G401.6 (cell line): ENCODE measurements around the gene LGALS3BP.

ENCODE experiments used
- FAIRE-seq: peaks from 2 replicates; lab custom pipeline; 2012; peaks lifted over from hg19 to GRCh38; lab: Jason Lieb, UNC

Gene LGALS3BP

DNA sequence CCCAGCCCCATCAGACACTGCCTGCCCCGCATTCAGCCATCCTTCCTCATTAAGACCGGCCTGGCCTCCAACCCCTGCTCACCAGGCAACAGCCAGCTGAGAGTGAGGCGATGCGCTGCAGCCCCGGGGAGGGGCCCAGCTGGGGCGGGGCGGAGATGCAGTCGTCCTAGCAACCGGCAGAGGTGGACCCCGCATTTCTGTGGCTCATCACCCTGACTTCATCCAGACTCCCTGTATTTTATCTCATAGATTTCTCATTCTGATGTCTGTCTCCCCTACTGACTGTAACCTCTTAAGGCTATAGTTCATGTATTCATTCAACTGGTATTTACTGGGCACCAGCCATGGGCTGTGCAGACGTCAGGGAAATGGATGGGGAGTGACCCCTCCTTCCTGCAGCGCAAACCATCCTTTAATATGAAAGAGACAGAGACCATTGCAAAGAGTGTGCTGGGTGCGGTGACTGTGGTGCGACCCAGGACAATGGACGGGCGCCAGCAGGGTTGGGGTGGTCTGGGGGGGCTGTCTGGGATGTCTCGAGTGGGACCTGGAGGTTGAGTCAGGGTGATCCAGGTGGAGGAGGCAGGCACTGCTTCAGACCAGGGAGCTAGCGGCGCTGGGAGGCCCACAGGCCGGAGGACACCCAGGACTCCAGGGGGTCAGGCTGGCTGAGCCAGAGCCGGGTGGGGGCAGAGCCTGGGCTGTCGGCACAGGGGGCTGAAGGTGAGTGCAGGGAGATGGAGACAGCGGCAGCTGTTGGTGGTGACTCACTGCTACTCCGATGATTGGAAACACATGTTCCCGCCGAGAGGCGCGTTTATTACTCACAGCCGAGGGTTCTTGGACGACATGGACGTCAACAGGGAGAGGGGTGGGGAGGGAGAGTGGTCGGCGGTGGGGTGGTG, 44.1 kb downstream of the LGALS3BP start:
- FAIRE-seq: no peak

DNA sequence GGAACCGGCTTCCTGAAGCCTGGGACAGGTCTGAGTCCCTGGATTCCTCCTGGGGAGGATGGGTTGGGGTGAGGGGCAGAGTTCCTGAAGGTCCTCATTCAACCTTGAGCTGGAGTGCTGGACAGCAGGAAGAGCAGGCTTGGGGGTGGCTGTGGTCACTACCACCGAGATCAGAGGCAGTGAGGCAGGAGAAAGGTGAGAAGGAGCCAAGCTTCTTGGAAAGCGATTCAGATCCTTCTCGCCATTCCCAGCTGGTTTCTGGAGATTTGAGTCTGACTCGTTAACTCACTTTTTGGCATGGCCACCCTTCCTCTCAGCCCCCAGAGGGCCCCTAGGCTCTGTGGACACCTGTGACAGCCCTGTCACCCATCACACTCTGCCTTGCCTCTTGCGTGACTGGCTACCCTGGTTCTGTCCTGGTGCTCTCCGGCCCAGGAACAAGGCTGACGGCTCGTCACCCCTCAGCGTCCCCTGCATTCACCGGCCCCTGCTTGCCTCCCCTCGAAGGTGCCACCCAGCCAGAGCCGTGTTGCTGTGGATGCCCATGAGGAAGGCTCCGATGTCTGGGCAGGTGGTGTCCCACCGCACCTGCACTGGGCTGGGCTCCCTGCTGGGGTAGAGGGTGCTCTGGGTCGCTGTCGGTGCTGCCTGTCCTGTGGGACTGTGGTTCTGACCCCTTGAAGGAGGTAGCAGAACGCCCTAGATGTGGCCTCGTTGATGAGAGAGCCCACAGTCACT, 44.9 kb downstream of the LGALS3BP start:
- no peak for FAIRE-seq

DNA sequence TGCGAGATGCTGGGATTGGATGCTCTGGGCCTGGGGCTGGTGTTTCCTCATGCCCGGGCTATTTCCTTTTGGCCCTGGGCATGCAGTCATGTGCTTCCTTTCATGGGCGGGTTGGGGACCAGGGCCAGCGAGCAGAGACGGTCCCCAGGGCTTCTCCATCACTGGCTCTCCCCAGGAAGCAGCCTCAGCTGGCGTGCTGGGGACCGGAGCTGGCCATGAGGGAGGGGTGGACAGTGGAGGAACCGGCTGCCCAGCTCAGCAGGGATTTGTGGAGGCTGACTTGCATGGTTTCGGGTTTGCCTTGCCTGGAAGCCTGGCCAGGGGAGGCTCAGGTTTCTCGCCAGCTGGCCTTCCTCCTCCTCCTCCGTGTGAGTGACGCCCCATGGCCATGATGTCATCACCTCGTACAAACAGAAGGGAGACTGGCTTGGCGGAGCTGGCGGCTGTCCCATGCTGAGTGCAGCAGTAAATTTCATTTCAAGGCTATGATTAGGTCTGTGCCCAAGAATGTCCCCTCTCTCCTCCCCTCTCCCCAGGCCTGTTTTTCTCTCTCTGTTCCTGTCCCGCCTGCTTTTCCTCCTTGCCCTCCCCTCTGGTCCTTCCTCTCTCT, 45.7 kb downstream of the LGALS3BP start:
- peak; percentile 95 for FAIRE-seq

GRCh38 chr17:78933025-78933958, 46.4 kb downstream of the LGALS3BP start:
- peak; percentile 90 for FAIRE-seq

GRCh38 chr17:78929908-78930775, 49.6 kb downstream of the LGALS3BP start:
- no peak for FAIRE-seq

DNA sequence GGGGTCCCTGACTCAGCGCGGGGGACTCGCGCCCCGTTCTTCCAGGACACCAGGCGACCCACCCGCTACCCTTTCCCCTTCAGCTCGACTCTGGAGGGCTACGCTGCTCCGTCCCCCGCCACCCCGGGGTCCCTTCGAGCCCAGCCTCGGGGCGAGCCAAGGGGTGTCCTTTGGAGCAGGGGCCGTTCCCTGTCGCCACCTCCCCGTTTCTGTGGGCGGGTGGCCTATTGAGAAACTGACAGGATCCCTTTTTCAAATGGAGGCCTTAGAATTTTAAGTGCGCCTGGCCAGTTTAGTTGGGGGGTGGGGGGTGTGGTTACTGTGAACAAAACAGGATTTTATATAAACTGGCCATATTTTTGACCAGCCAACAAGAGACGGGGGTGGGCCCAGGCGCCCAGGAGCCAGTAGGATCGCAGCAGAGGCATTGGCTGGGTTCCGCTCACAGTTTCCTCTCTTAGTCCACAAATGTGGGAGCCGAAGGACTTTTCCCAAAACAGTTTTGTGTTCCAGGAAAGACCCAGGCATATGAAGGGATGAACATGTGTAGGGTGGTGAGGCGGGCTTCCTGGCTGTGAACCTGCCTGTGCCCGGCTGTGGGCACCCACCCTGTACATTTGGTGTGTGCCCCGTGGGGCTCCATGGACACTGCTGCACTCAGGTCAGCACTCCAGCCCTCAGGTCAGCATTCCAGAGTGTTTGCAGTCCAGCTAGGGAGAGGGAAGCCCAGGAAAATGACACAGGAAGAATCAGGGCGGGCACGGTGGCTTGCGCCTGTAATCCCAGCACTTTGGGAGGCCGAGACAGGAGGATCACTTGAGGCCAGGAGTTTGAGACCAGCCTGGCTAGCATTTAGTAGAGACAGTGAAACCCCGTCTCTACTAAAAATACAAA, 53.8 kb downstream of the LGALS3BP start:
- FAIRE-seq: peak; percentile 97

- no peak for FAIRE-seq
Measured at GRCh38 chr17:78925234-78925633, 54.5 kb downstream of the LGALS3BP start, which contains the start of gene TIMP2. TIMP2 (minus strand) TSS chr17:78925387; CDS start chr17:78925088, 299 bp downstream.

DNA sequence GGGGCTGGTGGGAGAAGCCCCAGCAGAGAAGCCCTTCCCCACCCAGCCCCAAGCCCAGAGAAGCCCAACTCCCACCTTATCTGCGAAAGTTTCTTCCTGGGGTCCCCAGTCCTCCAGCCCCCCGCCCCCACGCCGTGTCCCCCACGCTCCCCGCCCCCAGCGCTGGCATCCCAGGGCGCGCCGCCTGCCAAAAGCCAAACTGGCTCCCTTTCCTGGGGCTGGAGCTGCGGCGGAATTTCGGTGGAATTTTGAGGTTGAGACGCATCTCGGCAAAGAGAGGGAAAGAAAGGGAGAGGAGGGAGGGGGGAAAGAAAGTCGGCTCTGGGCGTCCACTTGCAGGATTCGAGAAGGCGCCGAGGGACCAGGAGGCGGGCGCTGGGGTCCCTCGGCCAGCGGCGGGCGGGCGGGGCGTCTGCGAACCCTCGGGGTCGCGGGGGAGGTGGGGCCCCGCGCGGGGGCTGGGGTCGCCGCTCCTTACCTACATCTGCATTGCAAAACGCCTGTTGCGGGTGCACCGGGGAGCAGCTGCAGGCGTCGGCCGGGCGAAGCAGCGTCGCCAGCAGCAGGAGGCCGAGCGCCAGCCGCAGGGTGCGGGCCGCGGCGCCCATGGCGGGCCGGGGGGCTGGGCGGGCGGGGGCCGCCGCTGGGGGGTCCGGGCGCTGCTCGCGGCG, 55.1 kb downstream of the LGALS3BP start:
- FAIRE-seq: no peak

DNA sequence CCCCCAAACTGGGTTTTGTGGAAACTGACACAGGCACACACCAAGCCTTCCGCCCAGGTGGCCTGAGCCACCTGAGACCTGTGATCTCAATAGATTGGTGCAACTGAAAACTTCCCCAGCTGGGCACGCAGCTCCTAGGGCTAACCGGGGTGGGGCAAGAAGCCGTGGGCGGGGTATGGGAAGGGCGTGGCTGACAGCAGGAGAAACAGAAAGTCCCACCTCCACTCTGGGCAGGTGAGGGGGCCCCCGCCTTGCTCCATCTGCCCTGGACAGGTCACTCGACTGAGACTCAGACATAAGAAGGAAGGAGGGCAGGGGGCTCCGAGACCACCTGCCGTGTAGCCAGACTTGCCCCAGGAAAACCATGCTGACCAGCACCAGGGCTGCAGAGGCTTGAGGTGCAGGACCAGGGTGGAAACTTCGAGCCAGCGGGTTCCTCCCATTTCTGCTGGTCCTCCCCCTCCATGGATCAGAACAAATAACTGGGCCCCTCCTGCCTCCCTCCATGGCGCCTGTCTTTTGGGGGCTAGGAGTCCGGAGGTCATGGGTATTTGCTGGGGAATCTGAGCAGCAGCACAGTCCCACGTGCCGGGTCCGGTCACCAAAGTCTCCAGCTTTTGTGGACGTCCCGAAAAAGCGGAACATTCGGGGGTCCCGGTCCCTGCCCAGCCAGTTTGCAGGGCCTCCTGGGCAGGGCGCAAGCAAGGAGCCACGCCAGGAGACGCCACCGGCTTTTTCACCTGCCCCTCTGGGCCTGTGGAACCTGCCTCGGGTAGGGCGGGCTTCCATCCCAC, 55.9 kb downstream of the LGALS3BP start:
- FAIRE-seq: no peak

- FAIRE-seq: no peak
Measured at GRCh38 chr17:78922816-78923498, 56.8 kb downstream of the LGALS3BP start.

GRCh38 chr17:78921437-78921971, 58.2 kb downstream of the LGALS3BP start:
- no peak for FAIRE-seq
